Astrocyte (in vitro differentiated cells and primary cell): ENCODE data around the gene NEK6.

ENCODE experiments used
- EZH2 ChIP-seq: IDR thresholded peaks from 2 replicates; pipeline ENCODE4 v1.6.1; 2012; ENCODE audit warnings: mild to moderate bottlenecking, low read length, inconsistent platforms; ENCODE audit not compliant: insufficient read depth
- TF ChIP-seq, protein P1 (sequence below): IDR thresholded peaks from 2 replicates; pipeline ENCODE4 v1.5.1; 2011; ENCODE audit warnings: low read depth, mild to moderate bottlenecking, inconsistent platforms, low read length, moderate library complexity; ENCODE audit not compliant: insufficient read depth

GRCh38 chr9:124279531-124280175 is 21.9 kb downstream of the NEK6 start:
- TF ChIP-seq, protein P1, sequence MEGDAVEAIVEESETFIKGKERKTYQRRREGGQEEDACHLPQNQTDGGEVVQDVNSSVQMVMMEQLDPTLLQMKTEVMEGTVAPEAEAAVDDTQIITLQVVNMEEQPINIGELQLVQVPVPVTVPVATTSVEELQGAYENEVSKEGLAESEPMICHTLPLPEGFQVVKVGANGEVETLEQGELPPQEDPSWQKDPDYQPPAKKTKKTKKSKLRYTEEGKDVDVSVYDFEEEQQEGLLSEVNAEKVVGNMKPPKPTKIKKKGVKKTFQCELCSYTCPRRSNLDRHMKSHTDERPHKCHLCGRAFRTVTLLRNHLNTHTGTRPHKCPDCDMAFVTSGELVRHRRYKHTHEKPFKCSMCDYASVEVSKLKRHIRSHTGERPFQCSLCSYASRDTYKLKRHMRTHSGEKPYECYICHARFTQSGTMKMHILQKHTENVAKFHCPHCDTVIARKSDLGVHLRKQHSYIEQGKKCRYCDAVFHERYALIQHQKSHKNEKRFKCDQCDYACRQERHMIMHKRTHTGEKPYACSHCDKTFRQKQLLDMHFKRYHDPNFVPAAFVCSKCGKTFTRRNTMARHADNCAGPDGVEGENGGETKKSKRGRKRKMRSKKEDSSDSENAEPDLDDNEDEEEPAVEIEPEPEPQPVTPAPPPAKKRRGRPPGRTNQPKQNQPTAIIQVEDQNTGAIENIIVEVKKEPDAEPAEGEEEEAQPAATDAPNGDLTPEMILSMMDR = no peak
- no peak for TF ChIP-seq EZH2
